Measurements from ENCODE around the gene TCP11L2.
"Not testable (repeated sequence)": the region's sequence is repeated elsewhere in the genome, so short reads cannot be mapped to it uniquely, and the experiment has no call there.

Gene TCP11L2

DNA sequence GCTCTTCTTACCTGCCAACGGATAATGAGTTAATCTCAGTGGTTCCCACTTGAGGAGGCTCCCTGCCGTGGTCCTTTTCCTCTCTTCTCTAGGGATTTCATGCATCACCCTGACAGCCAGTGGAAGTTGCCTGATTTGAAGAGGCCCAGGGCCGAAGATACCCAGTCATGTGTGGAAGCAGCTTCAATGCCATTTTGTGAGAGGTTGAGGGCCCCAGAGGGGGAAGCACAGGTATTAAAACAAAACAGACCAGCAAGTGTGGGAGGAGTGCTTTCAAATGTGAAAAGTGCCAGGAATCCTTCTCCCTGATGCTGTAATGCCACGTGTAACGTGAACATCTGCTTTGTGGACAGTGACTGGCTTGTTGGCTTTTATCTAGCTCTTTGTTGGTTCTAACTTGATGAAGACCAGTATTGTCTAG, 1.5 kb downstream of the TCP11L2 start:
- in situ Hi-C loops (cut with HindIII; ENCODE audit: low sequenced_read_pairs) = loop anchor here (5.0 kb wide), 1 partner anchor 67 kb away; no protein-coding TSS in a partner anchor

DNA sequence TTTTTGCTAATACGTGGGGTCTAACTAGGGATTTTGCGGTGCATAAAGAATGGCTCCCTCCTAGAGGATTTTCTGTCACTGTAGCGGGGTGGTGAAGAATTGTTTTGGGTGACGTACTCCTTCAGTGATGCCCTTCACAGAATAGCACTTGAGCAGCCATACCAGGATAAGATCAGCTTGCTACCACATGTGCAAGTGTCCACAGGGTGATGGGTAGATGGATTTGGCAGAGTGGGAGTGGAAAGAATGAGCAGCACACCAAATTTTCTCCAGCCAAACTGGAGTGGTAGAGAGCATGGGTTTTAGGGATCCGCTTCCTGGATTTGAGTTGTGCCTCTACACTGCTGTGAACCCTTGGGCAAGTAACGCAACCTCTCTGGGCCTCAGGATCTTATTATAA, 2.3 kb downstream of the TCP11L2 start:
- in situ Hi-C loops (cut with HindIII; ENCODE audit: low sequenced_read_pairs) = loop anchor here (5.0 kb wide), 1 partner anchor 67 kb away; no protein-coding TSS in a partner anchor

GRCh38 chr12:106305376-106305775, 2.8 kb downstream of the TCP11L2 start:
- in situ Hi-C loops (cut with HindIII; ENCODE audit: low sequenced_read_pairs) = no loop called here

DNA sequence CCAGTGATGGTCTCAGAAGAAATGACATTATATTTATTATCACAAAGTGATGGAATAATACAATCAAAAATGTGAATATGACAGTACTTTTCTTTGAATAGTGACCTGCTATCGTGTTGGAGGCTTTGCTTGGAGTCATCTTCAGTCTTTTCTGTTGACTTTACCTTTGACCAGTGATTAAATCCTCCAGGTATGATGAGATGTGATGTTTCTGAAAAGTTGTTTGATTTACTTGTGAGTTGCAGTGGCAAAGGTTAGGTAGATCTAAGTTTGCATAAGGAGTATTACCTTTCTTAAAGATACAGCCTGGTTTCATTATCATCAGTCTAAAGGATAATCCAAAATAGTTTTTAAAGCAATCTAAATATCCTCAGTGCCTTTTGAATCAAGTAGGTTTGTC, 4.6 kb downstream of the TCP11L2 start:
- in situ Hi-C loops (cut with HindIII; ENCODE audit: low sequenced_read_pairs) = no loop called here

DNA sequence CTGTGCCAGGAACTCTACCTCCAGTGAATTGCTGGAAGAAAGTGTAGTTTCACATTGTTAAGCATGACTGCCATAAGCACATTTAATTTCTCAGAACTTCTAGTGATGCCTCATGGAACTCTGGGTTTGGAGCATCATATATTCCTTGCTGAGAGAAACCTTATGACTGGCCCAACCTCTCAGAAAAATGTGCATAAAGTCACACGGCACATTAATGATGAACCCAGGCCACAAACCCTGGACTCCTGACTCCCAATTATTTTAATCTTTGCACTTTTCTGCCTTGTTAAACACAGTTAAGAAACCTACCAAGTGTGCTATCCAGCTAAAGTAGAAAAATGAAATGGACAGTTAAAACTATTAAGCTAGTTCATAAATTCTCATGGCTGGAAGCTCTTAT, 5.6 kb downstream of the TCP11L2 start:
- in situ Hi-C loops (cut with HindIII; ENCODE audit: low sequenced_read_pairs) = no loop called here

- in situ Hi-C loops (cut with HindIII; ENCODE audit: low sequenced_read_pairs) = no loop called here
Observed at GRCh38 chr12:106308611-106309010, 6.1 kb downstream of the TCP11L2 start.

DNA sequence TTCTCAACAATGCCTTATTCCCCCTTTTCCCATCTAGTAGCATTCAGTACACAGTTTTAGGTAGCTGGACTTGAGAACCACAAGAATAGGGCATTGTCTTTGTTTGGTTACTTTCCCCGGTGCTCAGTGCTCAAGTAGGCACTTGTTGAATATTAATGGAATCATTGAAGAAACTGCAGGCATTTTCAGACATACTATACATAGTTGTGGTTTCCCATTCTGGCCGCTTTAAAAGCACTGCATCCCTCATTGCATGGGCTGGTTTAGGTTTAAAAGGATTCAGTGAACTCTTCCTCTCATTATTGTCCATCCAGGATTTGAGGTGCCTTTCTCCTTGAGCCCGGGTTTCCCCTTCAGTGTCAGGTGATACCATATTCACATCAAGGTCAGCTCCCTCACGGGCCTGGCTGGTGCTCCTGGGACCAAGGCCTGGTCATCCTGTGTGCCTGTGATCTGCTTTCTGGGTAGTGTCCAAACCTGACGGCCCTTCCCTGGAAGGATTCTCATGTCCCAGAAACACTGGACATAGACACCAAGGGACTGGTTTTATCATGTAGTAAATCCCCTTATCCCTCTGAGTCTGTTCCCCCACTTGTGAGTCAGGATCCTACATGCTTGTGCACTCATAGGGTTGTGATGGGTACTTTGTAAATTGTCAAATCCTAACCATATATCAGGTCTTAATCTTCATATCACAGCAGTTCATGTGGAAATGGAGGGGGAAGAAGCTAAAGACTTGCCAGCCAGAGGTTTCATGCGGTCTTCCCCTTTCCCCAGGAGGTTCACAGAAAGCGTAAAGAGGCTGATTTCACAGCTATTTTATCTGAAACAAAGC, 7.4 kb downstream of the TCP11L2 start:
- in situ Hi-C loops (cut with HindIII; ENCODE audit: low sequenced_read_pairs) = no loop called here

DNA sequence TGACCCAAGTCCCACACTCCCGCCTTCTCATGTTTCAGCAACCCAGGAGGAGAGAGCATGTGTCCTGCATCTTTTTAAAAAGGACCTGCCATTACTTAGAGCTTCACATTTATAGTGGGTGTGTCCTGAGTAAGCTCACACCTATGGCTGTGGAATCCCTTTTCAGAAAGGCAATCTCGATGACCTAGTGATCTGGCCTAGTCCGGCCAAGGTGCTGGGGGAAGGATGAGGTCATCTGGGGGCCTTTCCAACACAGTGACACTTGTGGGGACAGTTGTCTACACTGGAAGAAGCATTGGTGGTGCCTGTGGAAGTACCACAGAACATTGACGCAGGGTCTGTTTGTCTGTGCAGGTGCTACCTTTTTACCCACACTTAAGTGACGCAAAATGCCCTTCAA, 8.2 kb downstream of the TCP11L2 start:
- in situ Hi-C loops (cut with HindIII; ENCODE audit: low sequenced_read_pairs) = no loop called here

- in situ Hi-C loops (cut with HindIII; ENCODE audit: low sequenced_read_pairs) = no loop called here
Observed at GRCh38 chr12:106311139-106311538, 8.6 kb downstream of the TCP11L2 start.

- in situ Hi-C loops (cut with HindIII; ENCODE audit: low sequenced_read_pairs) = not testable (repeated sequence)
Observed at GRCh38 chr12:106313413-106313812, 10.9 kb downstream of the TCP11L2 start.

DNA sequence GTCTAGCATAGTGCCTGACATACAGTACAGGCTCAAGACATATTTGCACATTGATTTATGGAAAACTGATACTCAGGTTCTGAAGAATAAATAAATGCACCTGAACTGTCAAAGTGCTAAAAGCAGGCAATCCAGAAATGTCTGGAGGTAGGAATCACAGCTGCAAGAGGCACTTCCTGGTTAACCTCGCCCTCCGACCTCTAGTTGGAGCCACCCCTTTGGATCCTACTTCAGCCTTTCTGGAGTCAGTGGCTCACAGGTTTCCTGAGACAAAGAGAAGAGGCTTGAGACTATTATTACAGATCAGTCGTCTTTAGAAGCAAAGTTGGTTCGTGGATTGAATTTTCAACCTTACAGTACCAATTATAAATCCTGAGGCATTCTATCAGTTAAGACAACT, 13.0 kb downstream of the TCP11L2 start:
- in situ Hi-C loops (cut with HindIII; ENCODE audit: low sequenced_read_pairs) = loop anchor here (5.0 kb wide), 1 partner anchor 47 kb away; no protein-coding TSS in a partner anchor

GRCh38 chr12:106317406-106318082, 15.0 kb downstream of the TCP11L2 start:
- in situ Hi-C loops (cut with HindIII; ENCODE audit: low sequenced_read_pairs) = loop anchor here (5.0 kb wide), 1 partner anchor 45 kb away; no protein-coding TSS in a partner anchor

- in situ Hi-C loops (cut with HindIII; ENCODE audit: low sequenced_read_pairs) = no loop called here
Observed at GRCh38 chr12:106321139-106321850, 18.8 kb downstream of the TCP11L2 start.

GRCh38 chr12:106323537-106323936, 21.0 kb downstream of the TCP11L2 start:
- in situ Hi-C loops (cut with HindIII; ENCODE audit: low sequenced_read_pairs) = no loop called here

DNA sequence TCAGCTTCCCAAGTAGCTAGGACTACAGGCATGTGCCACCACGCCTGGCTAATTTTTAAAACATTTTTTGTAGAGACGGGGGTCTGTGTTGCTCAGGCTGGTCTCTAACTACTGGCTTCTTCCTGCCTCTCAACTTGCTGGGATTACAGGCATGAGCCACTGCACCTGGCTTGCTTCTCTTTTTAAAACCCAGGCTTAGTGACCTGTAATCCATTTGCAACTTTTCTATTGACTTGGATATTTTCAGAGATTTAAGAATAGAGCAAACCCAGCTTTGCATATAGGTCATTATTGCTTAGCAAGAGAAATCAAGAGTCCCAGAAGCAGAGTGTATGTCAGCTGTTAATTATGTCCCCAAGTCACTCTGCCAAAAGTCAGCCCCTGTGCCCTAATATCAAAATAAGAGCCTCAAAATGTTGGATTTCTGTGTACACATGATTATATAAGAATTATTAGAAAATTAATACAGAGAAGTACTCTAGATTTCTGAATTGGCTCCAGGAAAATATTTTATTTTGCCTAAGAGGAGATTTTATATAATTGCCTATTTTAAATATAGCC, 24.9 kb downstream of the TCP11L2 start:
- in situ Hi-C loops (cut with HindIII; ENCODE audit: low sequenced_read_pairs) = no loop called here

GRCh38 chr12:106328735-106329134, 26.2 kb downstream of the TCP11L2 start:
- in situ Hi-C loops (cut with HindIII; ENCODE audit: low sequenced_read_pairs) = no loop called here

DNA sequence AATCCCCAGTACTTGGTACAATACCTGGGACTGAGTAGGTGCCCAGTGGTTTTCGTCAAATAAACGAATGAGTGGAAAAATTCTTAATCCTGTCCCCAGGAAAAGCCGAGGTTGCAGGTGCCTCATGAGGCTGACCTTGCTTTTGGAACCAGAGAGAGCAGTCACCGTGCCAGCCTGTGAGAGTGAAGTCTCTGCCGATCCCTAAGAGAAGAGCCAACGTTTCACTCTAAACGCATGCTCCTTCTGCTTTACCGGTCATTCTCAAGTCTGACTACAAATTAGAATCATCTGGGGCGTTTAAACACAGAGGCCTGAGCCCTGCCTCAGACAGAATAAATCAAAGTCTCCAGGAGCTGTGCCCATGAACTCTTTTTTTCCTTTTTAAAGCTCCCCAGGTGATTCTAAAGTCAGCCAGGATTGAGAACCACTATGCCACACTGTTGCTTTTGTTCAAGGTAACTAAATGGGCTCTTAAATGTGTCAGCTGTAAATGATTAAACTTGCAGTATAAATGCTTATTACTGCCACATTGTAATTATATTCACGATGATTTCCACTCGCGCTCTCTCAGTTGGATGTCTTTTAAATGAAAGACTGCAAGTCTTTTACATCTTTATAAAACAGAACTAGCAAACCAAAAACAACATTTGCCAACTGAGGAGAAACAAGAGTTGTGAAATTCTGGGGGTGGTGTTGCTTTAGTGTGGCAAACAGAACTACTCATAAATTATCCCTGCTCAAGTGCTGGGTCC, 26.9 kb downstream of the TCP11L2 start:
- in situ Hi-C loops (cut with HindIII; ENCODE audit: low sequenced_read_pairs) = no loop called here

DNA sequence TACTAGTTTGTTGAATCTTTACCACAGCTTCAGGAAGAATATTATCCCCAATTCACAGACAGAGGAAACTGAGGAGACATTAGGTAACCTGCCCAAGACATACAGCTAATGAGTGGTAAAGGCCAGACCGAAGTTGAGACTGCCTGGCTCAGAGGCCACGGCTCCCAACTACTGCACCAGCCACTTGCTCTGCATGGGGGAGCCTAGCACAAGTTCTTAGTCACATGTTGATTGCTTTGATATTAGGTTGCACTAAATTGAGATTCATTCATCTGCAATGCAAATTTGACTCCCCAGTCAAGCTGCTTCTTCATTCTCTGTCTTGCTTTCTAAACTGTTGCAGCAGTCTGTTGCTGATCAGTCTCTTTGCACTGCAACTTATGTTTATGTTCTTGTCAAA, 29.1 kb downstream of the TCP11L2 start:
- in situ Hi-C loops (cut with HindIII; ENCODE audit: low sequenced_read_pairs) = no loop called here

DNA sequence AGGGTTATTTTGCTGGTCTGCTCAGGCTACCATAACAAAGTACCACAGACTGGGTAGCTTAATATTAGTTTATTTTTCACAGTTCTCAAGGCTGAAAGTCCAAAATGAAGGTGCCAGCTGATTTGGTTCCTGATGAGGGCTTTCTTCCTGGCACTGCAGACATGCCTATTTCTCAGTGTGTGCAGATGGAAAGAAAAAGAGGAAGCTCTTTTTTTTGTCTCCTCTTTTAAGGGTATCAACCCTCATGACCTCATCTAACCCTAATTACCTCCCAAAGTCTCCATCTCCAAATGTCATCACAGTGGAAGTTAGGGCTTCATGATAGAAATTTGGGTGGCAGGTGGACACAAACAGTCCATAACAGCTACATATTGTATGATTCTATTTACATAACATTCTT, 30.0 kb downstream of the TCP11L2 start:
- in situ Hi-C loops (cut with HindIII; ENCODE audit: low sequenced_read_pairs) = no loop called here

DNA sequence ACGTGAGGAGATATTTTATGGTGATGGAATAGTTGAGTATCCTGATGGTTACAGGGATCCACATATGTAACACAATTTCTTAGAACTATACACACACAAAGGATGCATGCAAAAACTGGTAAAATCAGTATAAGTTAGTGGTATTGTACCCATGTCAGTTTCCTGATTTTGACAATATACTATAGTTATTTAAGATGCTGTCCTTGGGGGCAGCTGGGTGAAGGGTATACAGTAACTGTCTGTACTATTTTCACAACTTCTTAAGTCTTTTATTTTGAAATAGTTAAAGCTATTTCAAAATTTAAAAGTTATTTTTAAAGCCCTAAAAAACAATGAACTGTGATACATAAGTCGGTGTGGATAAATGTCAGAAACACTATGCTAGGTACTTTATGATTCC, 30.5 kb downstream of the TCP11L2 start:
- in situ Hi-C loops (cut with HindIII; ENCODE audit: low sequenced_read_pairs) = no loop called here

All from endothelial cell of hepatic sinusoid (primary cell).